ENCODE results near the gene RAX2. TPM values are rescaled to one million over a fixed set of nuclear protein-coding genes. Genes with fewer than 3 reads are reported as not detected.
"Not testable (repeated sequence)": the region's sequence is repeated elsewhere in the genome, so short reads cannot be mapped to it uniquely, and the experiment has no call there.

Gene RAX2
- polyA plus RNA-seq, 1 donor from 2014 or later = not detected

DNA sequence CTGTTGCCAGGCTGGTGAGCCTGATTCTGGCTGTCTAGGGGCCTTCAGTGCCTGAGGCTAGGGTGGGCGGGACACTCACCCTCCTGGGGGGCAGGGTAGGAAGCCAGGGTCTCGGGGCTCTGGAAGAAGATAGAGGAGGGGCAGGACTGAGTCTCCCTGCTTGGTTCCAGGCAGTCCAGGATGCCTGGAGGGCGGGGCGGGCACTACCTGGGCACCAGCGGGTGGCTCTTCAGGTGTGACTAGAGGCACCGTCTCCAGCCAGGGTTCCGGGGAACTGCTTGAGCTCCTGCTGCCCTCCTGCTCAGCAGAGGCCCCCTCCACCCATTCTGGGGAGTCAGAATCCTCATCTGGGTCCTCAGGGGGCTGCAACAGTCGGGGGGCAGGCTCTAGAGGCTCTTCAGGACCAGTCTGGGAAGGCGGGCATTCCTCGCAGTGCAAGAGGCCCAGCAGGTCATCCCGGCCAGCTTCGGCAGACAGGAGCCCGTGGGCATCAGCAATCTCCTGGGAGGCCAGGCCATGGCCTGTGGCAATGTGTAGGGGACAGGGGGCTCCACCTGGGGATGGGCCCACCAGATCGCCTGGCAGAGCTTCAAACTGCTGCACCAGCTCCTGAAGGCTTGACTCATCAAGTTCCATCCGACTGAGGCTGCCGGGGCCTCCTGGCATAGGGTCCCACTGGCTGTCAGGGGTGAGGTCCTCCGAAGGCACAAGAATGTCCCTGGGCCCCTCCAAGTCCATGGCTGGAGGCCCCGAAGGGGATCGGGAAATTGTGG, 12.4 kb downstream of the RAX2 start:
- no peak overlapping the region for H2AFZ ChIP-seq (ENCODE audit: low read depth, low read length)
- no peak overlapping the region for H3K9ac ChIP-seq (ENCODE audit: low read length)
- peaks cover 7% of the 10 kb centered on the region for H3K79me2 ChIP-seq (replicated peaks; ENCODE audit: insufficient read depth, low read length)
- no peak overlapping the region for H3K4me3 ChIP-seq (ENCODE audit: low read length)
- no peaks in the 10 kb centered on the region for H3K9me3 ChIP-seq (ENCODE audit: low read length)
- no peaks in the 10 kb centered on the region for H3K36me3 ChIP-seq (ENCODE audit: insufficient read depth, low read length)
- H4K20me1 ChIP-seq (ENCODE audit: insufficient read depth) = no peaks in the 10 kb centered on the region
- TF ChIP-seq POLR2AphosphoS5 (IDR thresholded peaks at IDR 0.05) (no peak), EP300 (conservative IDR thresholded peaks at IDR 0.05; ENCODE audit: poor library complexity, severe bottlenecking) (no peak)
- no peaks in the 10 kb centered on the region for H3K9me2 ChIP-seq (ENCODE audit: insufficient read depth, low read length)
- no peak overlapping the region for H3K27ac ChIP-seq (ENCODE audit: low read length)
- H3K27me3 ChIP-seq (ENCODE audit: insufficient read depth, low read depth, low read length) = no peaks in the 10 kb centered on the region
- no peak overlapping the region for H3K4me2 ChIP-seq (ENCODE audit: low read length)
- H3F3A ChIP-seq (ENCODE audit: insufficient read depth, low read length, poor library complexity, severe bottlenecking) = no peaks in the 10 kb centered on the region

GRCh38 chr19:3758297-3758696, 13.7 kb downstream of the RAX2 start:
- H3F3A ChIP-seq (ENCODE audit: insufficient read depth, low read length, poor library complexity, severe bottlenecking); H3K27ac ChIP-seq (ENCODE audit: low read length); H3K27me3 ChIP-seq (ENCODE audit: insufficient read depth, low read depth, low read length); H3K36me3 ChIP-seq (ENCODE audit: insufficient read depth, low read length); H3K9me3 ChIP-seq (ENCODE audit: low read length); H3K79me2 ChIP-seq (replicated peaks; ENCODE audit: insufficient read depth, low read length); H3K4me2 ChIP-seq (ENCODE audit: low read length); H3K9me2 ChIP-seq (ENCODE audit: insufficient read depth, low read length); H4K20me1 ChIP-seq (ENCODE audit: insufficient read depth); H3K9ac ChIP-seq (ENCODE audit: low read length); H3K4me3 ChIP-seq (ENCODE audit: low read length); H2AFZ ChIP-seq (ENCODE audit: low read depth, low read length): not testable (repeated sequence)

- not testable (repeated sequence) for H3K9ac ChIP-seq (ENCODE audit: low read length); H3K27me3 ChIP-seq (ENCODE audit: insufficient read depth, low read depth, low read length); H3K79me2 ChIP-seq (replicated peaks; ENCODE audit: insufficient read depth, low read length); H3K9me2 ChIP-seq (ENCODE audit: insufficient read depth, low read length); H3K4me3 ChIP-seq (ENCODE audit: low read length); H3K4me2 ChIP-seq (ENCODE audit: low read length); H4K20me1 ChIP-seq (ENCODE audit: insufficient read depth); H3F3A ChIP-seq (ENCODE audit: insufficient read depth, low read length, poor library complexity, severe bottlenecking); H3K36me3 ChIP-seq (ENCODE audit: insufficient read depth, low read length); H3K9me3 ChIP-seq (ENCODE audit: low read length); H2AFZ ChIP-seq (ENCODE audit: low read depth, low read length); H3K27ac ChIP-seq (ENCODE audit: low read length)
These were observed 14.3 kb downstream of the RAX2 start for GRCh38 chr19:3757705-3758104.

- Histone ChIP-seq H3K36me3 (ENCODE audit: insufficient read depth, low read length) (no peaks in the 10 kb centered on the region), H3K9me2 (ENCODE audit: insufficient read depth, low read length) (no peaks in the 10 kb centered on the region), H3K9ac (ENCODE audit: low read length) (no peak overlapping the region), H3K9me3 (ENCODE audit: low read length) (no peaks in the 10 kb centered on the region), H3K4me3 (ENCODE audit: low read length) (no peak overlapping the region), H3K79me2 (replicated peaks; ENCODE audit: insufficient read depth, low read length) (no peaks in the 10 kb centered on the region), H3F3A (ENCODE audit: insufficient read depth, low read length, poor library complexity, severe bottlenecking) (no peaks in the 10 kb centered on the region), H2AFZ (ENCODE audit: low read depth, low read length) (no peak overlapping the region), H3K27me3 (ENCODE audit: insufficient read depth, low read depth, low read length) (no peaks in the 10 kb centered on the region), H3K4me2 (ENCODE audit: low read length) (no peak overlapping the region), H3K27ac (ENCODE audit: low read length) (no peak overlapping the region), H4K20me1 (ENCODE audit: insufficient read depth) (no peaks in the 10 kb centered on the region)
- no peak for TF ChIP-seq TAF1 (IDR thresholded peaks at IDR 0.05; ENCODE audit: low read depth)
- TF ChIP-seq RAD21 (conservative IDR thresholded peaks at IDR 0.05) = no peak
- TF ChIP-seq EZH2 (IDR thresholded peaks at IDR 0.05; ENCODE audit: borderline replicate concordance, insufficient read depth, low read length, poor library complexity, severe bottlenecking) = no peak
- no peak for TF ChIP-seq POLR2AphosphoS5 (IDR thresholded peaks at IDR 0.05)
- TF ChIP-seq EP300 (conservative IDR thresholded peaks at IDR 0.05; ENCODE audit: poor library complexity, severe bottlenecking) = no peak
- TF ChIP-seq, protein P1, sequence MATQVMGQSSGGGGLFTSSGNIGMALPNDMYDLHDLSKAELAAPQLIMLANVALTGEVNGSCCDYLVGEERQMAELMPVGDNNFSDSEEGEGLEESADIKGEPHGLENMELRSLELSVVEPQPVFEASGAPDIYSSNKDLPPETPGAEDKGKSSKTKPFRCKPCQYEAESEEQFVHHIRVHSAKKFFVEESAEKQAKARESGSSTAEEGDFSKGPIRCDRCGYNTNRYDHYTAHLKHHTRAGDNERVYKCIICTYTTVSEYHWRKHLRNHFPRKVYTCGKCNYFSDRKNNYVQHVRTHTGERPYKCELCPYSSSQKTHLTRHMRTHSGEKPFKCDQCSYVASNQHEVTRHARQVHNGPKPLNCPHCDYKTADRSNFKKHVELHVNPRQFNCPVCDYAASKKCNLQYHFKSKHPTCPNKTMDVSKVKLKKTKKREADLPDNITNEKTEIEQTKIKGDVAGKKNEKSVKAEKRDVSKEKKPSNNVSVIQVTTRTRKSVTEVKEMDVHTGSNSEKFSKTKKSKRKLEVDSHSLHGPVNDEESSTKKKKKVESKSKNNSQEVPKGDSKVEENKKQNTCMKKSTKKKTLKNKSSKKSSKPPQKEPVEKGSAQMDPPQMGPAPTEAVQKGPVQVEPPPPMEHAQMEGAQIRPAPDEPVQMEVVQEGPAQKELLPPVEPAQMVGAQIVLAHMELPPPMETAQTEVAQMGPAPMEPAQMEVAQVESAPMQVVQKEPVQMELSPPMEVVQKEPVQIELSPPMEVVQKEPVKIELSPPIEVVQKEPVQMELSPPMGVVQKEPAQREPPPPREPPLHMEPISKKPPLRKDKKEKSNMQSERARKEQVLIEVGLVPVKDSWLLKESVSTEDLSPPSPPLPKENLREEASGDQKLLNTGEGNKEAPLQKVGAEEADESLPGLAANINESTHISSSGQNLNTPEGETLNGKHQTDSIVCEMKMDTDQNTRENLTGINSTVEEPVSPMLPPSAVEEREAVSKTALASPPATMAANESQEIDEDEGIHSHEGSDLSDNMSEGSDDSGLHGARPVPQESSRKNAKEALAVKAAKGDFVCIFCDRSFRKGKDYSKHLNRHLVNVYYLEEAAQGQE (IDR thresholded peaks at IDR 0.05; ENCODE audit: borderline replicate concordance) = no peak
- TF ChIP-seq, protein P2, sequence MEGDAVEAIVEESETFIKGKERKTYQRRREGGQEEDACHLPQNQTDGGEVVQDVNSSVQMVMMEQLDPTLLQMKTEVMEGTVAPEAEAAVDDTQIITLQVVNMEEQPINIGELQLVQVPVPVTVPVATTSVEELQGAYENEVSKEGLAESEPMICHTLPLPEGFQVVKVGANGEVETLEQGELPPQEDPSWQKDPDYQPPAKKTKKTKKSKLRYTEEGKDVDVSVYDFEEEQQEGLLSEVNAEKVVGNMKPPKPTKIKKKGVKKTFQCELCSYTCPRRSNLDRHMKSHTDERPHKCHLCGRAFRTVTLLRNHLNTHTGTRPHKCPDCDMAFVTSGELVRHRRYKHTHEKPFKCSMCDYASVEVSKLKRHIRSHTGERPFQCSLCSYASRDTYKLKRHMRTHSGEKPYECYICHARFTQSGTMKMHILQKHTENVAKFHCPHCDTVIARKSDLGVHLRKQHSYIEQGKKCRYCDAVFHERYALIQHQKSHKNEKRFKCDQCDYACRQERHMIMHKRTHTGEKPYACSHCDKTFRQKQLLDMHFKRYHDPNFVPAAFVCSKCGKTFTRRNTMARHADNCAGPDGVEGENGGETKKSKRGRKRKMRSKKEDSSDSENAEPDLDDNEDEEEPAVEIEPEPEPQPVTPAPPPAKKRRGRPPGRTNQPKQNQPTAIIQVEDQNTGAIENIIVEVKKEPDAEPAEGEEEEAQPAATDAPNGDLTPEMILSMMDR (IDR thresholded peaks at IDR 0.05; ENCODE audit: poor library complexity, severe bottlenecking) = no peak
- no peak for TF ChIP-seq MXI1 (conservative IDR thresholded peaks at IDR 0.05; ENCODE audit: poor library complexity, severe bottlenecking)
- no peak for TF ChIP-seq SMC3 (conservative IDR thresholded peaks at IDR 0.05; ENCODE audit: poor library complexity)
These were observed 18.2 kb downstream of the RAX2 start for GRCh38 chr19:3753631-3754410.
